MCF 10A (cell line): Measurements from ENCODE around the gene ADAMTSL1. TPM values are rescaled to one million over a fixed set of nuclear protein-coding genes. Genes with fewer than 3 reads are reported as not detected.

Experiments used
- BruUV-seq: library from RNA; stranded (reverse); fragments of 400-500 nt; replicated peaks from 2 replicates; lab custom pipeline; 2021; lab: Mats Ljungman, UMichigan
- CTCF ChIA-PET: fragments of 300-600 bp; sonication (Branson Sonifier 250); formaldehyde crosslinking; extraction: SDS; loops from one replicate; lab custom pipeline; 2021; ENCODE audit warnings: antibody characterized with exemption, inconsistent platforms; lab: Yijun Ruan, JAX
- POLR2A ChIA-PET: fragments of 300-600, 350-650 bp; sonication (Branson Sonifier 250); formaldehyde crosslinking; extraction: SDS; loops from one replicate; lab custom pipeline; 2020; ENCODE audit warnings: antibody characterized with exemption, inconsistent platforms; lab: Yijun Ruan, JAX
- DNase-seq: peaks from one replicate; pipeline ENCODE4 v3.0.0-alpha.2; 2018; ENCODE audit not compliant: unreplicated experiment
- H3K27ac Mint-ChIP-seq: one replicate; pipeline ENCODE4 v1.8.0; 2022; ENCODE audit warnings: mild to moderate bottlenecking, low read depth, mixed read lengths; ENCODE audit not compliant: unreplicated experiment
- H3K27me3 Mint-ChIP-seq: one replicate; pipeline ENCODE4 v1.8.0; 2022; ENCODE audit warnings: mixed read lengths; ENCODE audit not compliant: insufficient read depth, unreplicated experiment
- H3K36me3 Mint-ChIP-seq: one replicate; pipeline ENCODE4 v1.8.0; 2022; ENCODE audit warnings: mild to moderate bottlenecking, moderate library complexity, mixed read lengths; ENCODE audit not compliant: insufficient read depth, unreplicated experiment
- H3K4me1 Mint-ChIP-seq: one replicate; pipeline ENCODE4 v1.8.0; 2022; ENCODE audit warnings: mixed read lengths; ENCODE audit not compliant: insufficient read depth, unreplicated experiment
- H3K4me3 Mint-ChIP-seq: one replicate; pipeline ENCODE4 v1.8.0; 2022; ENCODE audit warnings: mild to moderate bottlenecking, moderate library complexity, mixed read lengths; ENCODE audit not compliant: unreplicated experiment
- H3K9me3 Mint-ChIP-seq: one replicate; pipeline ENCODE4 v1.8.0; 2022; ENCODE audit warnings: mixed read lengths; ENCODE audit not compliant: unreplicated experiment
- CTCF ChIP-seq: fragments of 200-600 bp; IDR thresholded peaks from one replicate; pipeline ENCODE4 v1.8.0; 2022; ENCODE audit warnings: antibody characterized with exemption, mild to moderate bottlenecking; ENCODE audit not compliant: unreplicated experiment
- intact Hi-C: fragments of 100-400 bp; cut with micrococcal nuclease; formaldehyde crosslinking; loops from 2 replicates; pipeline ENCODE4 v1.14.1; 2022
- total RNA-seq: library from RNA; stranded (reverse); gene quantifications from 2 replicates; pipeline ENCODE4 v1.2.3, GENCODE V29; 2022

The ADAMTSL1 gene
- total RNA-seq, 1 experiment from 2014 or later = not detected

DNA sequence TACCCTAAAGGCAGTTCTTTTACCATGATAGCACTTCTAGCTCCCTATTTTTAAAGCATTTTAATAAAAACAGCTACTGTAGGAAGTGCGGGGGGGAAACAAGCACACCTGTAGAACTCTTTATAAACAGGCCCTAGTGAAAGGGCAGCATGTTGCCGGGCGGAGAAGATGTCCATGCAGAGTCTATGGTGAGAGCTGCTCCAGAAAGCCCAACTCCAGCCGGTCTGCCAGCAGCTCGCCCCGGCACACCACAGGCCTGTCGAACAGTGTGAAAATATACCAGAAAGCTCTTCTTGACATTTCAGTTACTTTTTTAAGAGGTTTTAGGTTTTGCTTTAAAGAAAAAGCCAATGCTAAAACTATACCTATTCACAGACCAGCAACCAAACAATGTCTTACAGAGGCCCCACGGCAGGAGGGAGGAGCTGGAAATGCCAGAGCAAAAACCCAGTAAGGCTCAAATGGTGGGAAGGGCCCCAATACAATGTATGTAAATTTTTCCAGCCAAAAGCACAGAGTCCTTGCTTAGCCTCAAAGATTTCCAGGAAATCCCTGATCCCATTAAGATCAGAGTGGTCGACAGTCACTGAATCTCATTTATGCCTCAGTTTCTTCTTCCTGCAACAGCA is 437.9 kb downstream of the ADAMTSL1 start:
- no peak overlapping the region for H3K4me3 Mint-ChIP-seq
- no peak overlapping the region for H3K27ac Mint-ChIP-seq
- H3K27me3 Mint-ChIP-seq = peaks cover 32% of the 10 kb centered on the region
- no peak for TF ChIP-seq CTCF
- intact Hi-C loops = no loop called here
- POLR2A ChIA-PET = no interaction called here
- no peaks in the 10 kb centered on the region for H3K4me1 Mint-ChIP-seq
- no peak for DNase-seq
- H3K36me3 Mint-ChIP-seq = no peaks in the 10 kb centered on the region
- no peaks in the 10 kb centered on the region for H3K9me3 Mint-ChIP-seq
- BruUV-seq = no TSS peak
- CTCF ChIA-PET = interaction anchor here (0.9 kb wide), 1 partner anchor 10 kb away, joined by 3 read pairs; no protein-coding TSS in a partner anchor

DNA sequence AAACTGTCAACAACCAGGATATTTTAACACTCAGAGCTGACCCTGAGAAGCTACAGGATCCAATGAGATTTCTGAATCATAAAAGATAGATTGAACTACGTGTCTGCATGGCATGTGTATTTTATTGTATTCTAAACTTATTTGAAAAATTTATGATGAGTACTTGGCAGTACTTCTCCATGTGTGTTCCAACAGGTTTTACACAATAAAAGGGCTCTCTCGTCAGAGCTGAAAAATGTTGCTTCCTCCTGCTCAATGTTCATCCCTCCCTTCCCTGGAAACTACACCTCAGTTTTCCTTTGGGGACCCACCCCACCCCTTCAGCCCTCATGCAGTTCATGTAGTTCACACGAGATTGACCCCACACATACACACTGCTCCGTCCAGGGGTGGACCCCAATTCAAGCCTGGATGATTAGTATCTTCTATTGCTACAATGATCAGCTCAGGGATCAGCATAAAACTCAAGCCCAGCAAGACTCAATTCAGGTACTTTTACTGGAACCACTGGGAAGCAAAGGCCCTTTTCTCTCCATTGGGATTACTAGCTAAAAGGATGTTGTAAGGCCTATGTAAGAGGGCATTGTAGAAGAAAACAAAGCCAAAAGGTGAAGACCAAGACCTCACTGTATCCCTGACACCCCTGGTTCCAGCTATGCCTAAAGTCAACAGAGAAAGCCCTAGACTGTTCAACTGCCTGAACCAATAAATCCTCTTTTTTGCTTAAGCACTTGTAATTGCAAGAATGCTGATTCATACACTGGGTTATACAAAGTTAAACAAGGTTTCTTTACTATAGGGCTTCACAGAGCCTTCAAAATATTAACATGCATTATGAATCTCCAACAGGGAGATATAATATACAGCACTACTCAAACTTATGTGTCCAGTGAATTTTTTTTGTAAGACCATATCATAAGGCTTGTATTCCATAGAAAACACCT is 446.5 kb downstream of the ADAMTSL1 start:
- BruUV-seq = no TSS peak
- intact Hi-C loops = no loop called here
- TF ChIP-seq CTCF = no peak
- ChIA-PET CTCF (interaction anchor here (0.5 to 0.7 kb wide), 2 partner anchors 626 to 778 kb away, joined by 3 to 4 read pairs; no protein-coding TSS in a partner anchor), POLR2A (no interaction called here)
- Mint-ChIP-seq H3K4me3 (no peak overlapping the region), H3K4me1 (no peaks in the 10 kb centered on the region), H3K9me3 (no peaks in the 10 kb centered on the region), H3K27me3 (no peaks in the 10 kb centered on the region), H3K36me3 (peaks cover 12% of the 10 kb centered on the region), H3K27ac (no peak overlapping the region)
- DNase-seq = no peak

DNA sequence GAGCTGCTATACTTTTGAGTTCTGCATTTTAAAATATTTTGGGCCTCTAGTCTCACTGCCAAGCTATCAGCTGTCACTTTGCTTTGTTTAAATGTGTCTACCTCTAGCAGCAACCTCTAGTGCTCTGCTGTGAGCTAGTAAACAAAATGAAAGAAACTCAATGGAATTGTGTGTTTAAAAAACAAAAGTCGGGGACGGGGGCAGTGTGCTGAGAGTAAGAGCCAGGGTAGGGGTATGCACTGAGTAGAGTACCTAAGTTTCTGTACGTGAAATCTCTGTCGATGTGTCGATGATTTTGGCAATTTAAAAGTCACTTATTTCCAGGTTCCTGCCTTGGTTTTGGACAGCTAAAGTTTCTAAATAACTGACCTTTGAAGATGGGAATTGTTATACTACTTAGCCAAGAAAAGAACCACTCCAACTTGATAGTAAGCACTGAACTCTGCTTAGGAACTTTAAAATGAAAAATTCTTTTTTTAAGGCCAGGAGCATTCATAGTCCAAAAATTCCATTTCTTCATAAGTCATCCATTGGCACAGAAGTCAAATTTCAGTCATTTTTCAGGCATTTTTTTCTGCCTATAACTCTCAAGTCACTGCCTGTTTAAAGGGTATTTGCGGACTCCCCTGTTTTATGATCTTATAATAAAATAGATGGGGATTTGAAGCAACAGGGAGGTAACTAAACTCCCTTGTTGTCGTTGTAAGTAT is 447.6 kb downstream of the ADAMTSL1 start:
- Mint-ChIP-seq H3K27me3 (no peaks in the 10 kb centered on the region), H3K4me1 (no peaks in the 10 kb centered on the region), H3K4me3 (no peak overlapping the region), H3K36me3 (peaks cover 12% of the 10 kb centered on the region), H3K27ac (no peak overlapping the region), H3K9me3 (no peaks in the 10 kb centered on the region)
- TF ChIP-seq CTCF = no peak
- intact Hi-C loops = no loop called here
- POLR2A ChIA-PET = no interaction called here
- CTCF ChIA-PET = interaction anchor here (0.5 to 0.7 kb wide), 2 partner anchors 107 to 627 kb away, joined by 3 read pairs; no protein-coding TSS in a partner anchor
- no peak for DNase-seq
- BruUV-seq = no TSS peak
